Mesothelial cell of epicardium (in vitro differentiated cells): ENCODE measurements around the gene STAB1. TPM values are rescaled to one million over a fixed set of nuclear protein-coding genes. Genes with fewer than 3 reads are reported as not detected.

Experiments
- DNase-seq, 2 experiments: peaks; one replicate each; pipeline ENCODE4 v3.0.0; 2021; ENCODE audit warnings: low spot score in 2 of 2; ENCODE audit not compliant: unreplicated experiment in 2 of 2
- H3K27ac Mint-ChIP-seq: 2 replicates; pipeline ENCODE4 v1.8.0; 2021; ENCODE audit warnings: mixed read lengths
- H3K27me3 Mint-ChIP-seq: 2 replicates; pipeline ENCODE4 v1.8.0; 2021; ENCODE audit warnings: low read depth, mixed read lengths
- H3K36me3 Mint-ChIP-seq: 2 replicates; pipeline ENCODE4 v1.8.0; 2021; ENCODE audit warnings: mixed read lengths
- H3K4me1 Mint-ChIP-seq: 2 replicates; pipeline ENCODE4 v1.8.0; 2021; ENCODE audit warnings: mixed read lengths
- H3K4me3 Mint-ChIP-seq: 2 replicates; pipeline ENCODE4 v1.8.0; 2021; ENCODE audit warnings: mild to moderate bottlenecking, moderate library complexity, mixed read lengths
- H3K9me3 Mint-ChIP-seq: 2 replicates; pipeline ENCODE4 v1.8.0; 2021; ENCODE audit warnings: mixed read lengths
- CTCF ChIP-seq: fragments of 200-600 bp; sonication (generic); IDR thresholded peaks from one replicate; pipeline ENCODE4 v1.5.0; 2021; ENCODE audit warnings: antibody characterized with exemption; ENCODE audit not compliant: unreplicated experiment
- total RNA-seq: library from RNA; stranded (reverse); gene quantifications from 3 replicates; pipeline ENCODE4 v1.2.1, GENCODE V29; 2021

STAB1 gene
- total RNA-seq, 1 donor from 2014 or later: 0.29 TPM

- no peaks in the 10 kb centered on the region for H3K27me3 Mint-ChIP-seq
- H3K36me3 Mint-ChIP-seq: no peaks in the 10 kb centered on the region
- H3K27ac Mint-ChIP-seq: no peak overlapping the region
These were observed 17.6 kb downstream of the STAB1 start for GRCh38 chr3:52512727-52513126.

GRCh38 chr3:52513281-52513680 is 18.1 kb downstream of the STAB1 start:
- no peaks in the 10 kb centered on the region for H3K9me3 Mint-ChIP-seq
- no peaks in the 10 kb centered on the region for H3K27me3 Mint-ChIP-seq
- H3K36me3 Mint-ChIP-seq: no peaks in the 10 kb centered on the region
- TF ChIP-seq CTCF: no peak
- H3K4me1 Mint-ChIP-seq: no peaks in the 10 kb centered on the region
- no peak overlapping the region for H3K27ac Mint-ChIP-seq
- H3K4me3 Mint-ChIP-seq: no peak overlapping the region
- no peak for DNase-seq

More at GRCh38 chr3:52512727-52513126, 17.6 kb downstream of the STAB1 start:
- H3K9me3 Mint-ChIP-seq: no peaks in the 10 kb centered on the region
- no peak overlapping the region for H3K4me3 Mint-ChIP-seq
- no peak for DNase-seq
- H3K4me1 Mint-ChIP-seq: no peaks in the 10 kb centered on the region
- no peak for TF ChIP-seq CTCF

GRCh38 chr3:52514576-52514975 is 19.4 kb downstream of the STAB1 start:
- Mint-ChIP-seq H3K36me3 (no peaks in the 10 kb centered on the region), H3K4me1 (peaks cover 2% of the 10 kb centered on the region), H3K27ac (no peak overlapping the region), H3K4me3 (no peak overlapping the region), H3K27me3 (no peaks in the 10 kb centered on the region), H3K9me3 (no peaks in the 10 kb centered on the region)
- TF ChIP-seq CTCF: no peak
- no peak for DNase-seq

- H3K27me3 Mint-ChIP-seq: no peaks in the 10 kb centered on the region
- H3K9me3 Mint-ChIP-seq: no peaks in the 10 kb centered on the region
- H3K27ac Mint-ChIP-seq: no peak overlapping the region
- no peak overlapping the region for H3K4me3 Mint-ChIP-seq
- H3K36me3 Mint-ChIP-seq: no peaks in the 10 kb centered on the region
- TF ChIP-seq CTCF: no peak
- DNase-seq: no peak
- peaks cover 2% of the 10 kb centered on the region for H3K4me1 Mint-ChIP-seq
These were observed 20.1 kb downstream of the STAB1 start for GRCh38 chr3:52515192-52515591.

GRCh38 chr3:52516509-52517195 is 21.5 kb downstream of the STAB1 start:
- no peaks in the 10 kb centered on the region for H3K27me3 Mint-ChIP-seq
- H3K4me3 Mint-ChIP-seq: no peak overlapping the region
- no peaks in the 10 kb centered on the region for H3K9me3 Mint-ChIP-seq
- peaks cover 2% of the 10 kb centered on the region for H3K4me1 Mint-ChIP-seq
- no peaks in the 10 kb centered on the region for H3K36me3 Mint-ChIP-seq
- no peak overlapping the region for H3K27ac Mint-ChIP-seq
- TF ChIP-seq CTCF: no peak
- no peak for DNase-seq
